PC-9 (cell line): ENCODE results near the gene APCDD1L. TPM values are rescaled to one million over a fixed set of nuclear protein-coding genes. Genes with fewer than 3 reads are reported as not detected.
A peak's percentile ranks its signal among the peaks of the same experiment; 100 is the strongest.

Experiments
- BruUV-seq: library from RNA; stranded (reverse); fragments of 400-500 nt; replicated peaks from 2 replicates; lab custom pipeline; 2021; lab: Mats Ljungman, UMichigan
- CTCF ChIA-PET: fragments of 300-600 bp; sonication (Branson Sonifier 250); formaldehyde crosslinking; loops from one replicate; lab custom pipeline; 2022; ENCODE audit warnings: antibody characterized with exemption; lab: Charles Lee
- POLR2A ChIA-PET: fragments of 300-600 bp; sonication (Branson Sonifier 250); formaldehyde crosslinking; loops from one replicate; lab custom pipeline; 2022; ENCODE audit warnings: antibody characterized with exemption; ENCODE audit not compliant: unreplicated experiment; lab: Charles Lee
- DNase-seq, 2 experiments: peaks; one replicate each; pipeline versions ENCODE4 v3.0.0 to v3.0.0-alpha.2; 2015 to 2022; ENCODE audit warnings: mixed read lengths in 1 of 2
- H2AFZ ChIP-seq: fragments of 200-600 bp; sonication (generic); 2 replicates; pipeline ENCODE4 v1.8.1; 2017; ENCODE audit warnings: antibody characterized with exemption
- H3F3A ChIP-seq: fragments of 200-600 bp; sonication (generic); 2 replicates; pipeline ENCODE4 v1.8.1; 2017; ENCODE audit warnings: antibody characterized with exemption, mild to moderate bottlenecking, low read depth; ENCODE audit not compliant: insufficient read depth
- H3K27ac ChIP-seq: fragments of 200-600 bp; sonication (generic); 2 replicates; pipeline ENCODE4 v1.6.1; 2016; ENCODE audit warnings: mixed run types
- H3K27me3 ChIP-seq: fragments of 200-600 bp; sonication (generic); 2 replicates; pipeline ENCODE4 v1.6.1; 2016; ENCODE audit warnings: low read depth, mixed run types; ENCODE audit not compliant: insufficient read depth
- H3K36me3 ChIP-seq: fragments of 200-600 bp; sonication (generic); 2 replicates; pipeline ENCODE4 v1.6.1; 2016; ENCODE audit warnings: low read depth, mixed run types
- H3K4me1 ChIP-seq: fragments of 200-600 bp; sonication (generic); replicated peaks from 2 replicates; pipeline ENCODE4 v1.6.1; 2016; ENCODE audit warnings: mixed run types; ENCODE audit not compliant: insufficient read depth
- H3K4me2 ChIP-seq: fragments of 200-600 bp; sonication (generic); 2 replicates; pipeline ENCODE4 v1.6.1; 2017; ENCODE audit warnings: mixed run types
- H3K4me3 ChIP-seq: fragments of 200-600 bp; sonication (generic); 2 replicates; pipeline ENCODE4 v1.6.1; 2016; ENCODE audit warnings: mixed run types
- H3K79me2 ChIP-seq: fragments of 200-600 bp; sonication (generic); 2 replicates; pipeline ENCODE4 v1.6.1; 2017; ENCODE audit warnings: low read depth, mixed run types
- H3K9me2 ChIP-seq: fragments of 200-600 bp; sonication (generic); 2 replicates; pipeline ENCODE4 v1.8.1; 2017; ENCODE audit warnings: mild to moderate bottlenecking; ENCODE audit not compliant: insufficient read depth
- H3K9me3 ChIP-seq: fragments of 200-600 bp; sonication (generic); 2 replicates; pipeline ENCODE4 v1.8.1; 2016; ENCODE audit warnings: low read depth; ENCODE audit not compliant: insufficient read depth
- H4K20me1 ChIP-seq: fragments of 200-600 bp; sonication (generic); 2 replicates; pipeline ENCODE4 v1.8.1; 2017; ENCODE audit not compliant: insufficient read depth
- EZH2 ChIP-seq: fragments of 200-600 bp; sonication (generic); IDR thresholded peaks from 2 replicates; pipeline ENCODE4 v1.8.0; 2017; ENCODE audit warnings: antibody characterized with exemption, low read depth
- intact Hi-C: fragments of 100-400 bp; cut with micrococcal nuclease; formaldehyde crosslinking; loops from one replicate; pipeline ENCODE4 v1.10.0; 2022; ENCODE audit not compliant: unreplicated experiment
- total RNA-seq: library from RNA; stranded (reverse); gene quantifications from 2 replicates; pipeline ENCODE4 v1.2.3, GENCODE V29; 2021
- TF ChIP-seq, protein P1 (sequence below): fragments of 200-600 bp; sonication (generic); conservative IDR thresholded peaks from 2 replicates; pipeline ENCODE4 v1.6.1; 2017; ENCODE audit warnings: mixed run types, antibody characterized with exemption, mild to moderate bottlenecking, moderate library complexity

APCDD1L gene
- total RNA-seq, 1 experiment from 2014 or later, result 3.0 TPM

DNA sequence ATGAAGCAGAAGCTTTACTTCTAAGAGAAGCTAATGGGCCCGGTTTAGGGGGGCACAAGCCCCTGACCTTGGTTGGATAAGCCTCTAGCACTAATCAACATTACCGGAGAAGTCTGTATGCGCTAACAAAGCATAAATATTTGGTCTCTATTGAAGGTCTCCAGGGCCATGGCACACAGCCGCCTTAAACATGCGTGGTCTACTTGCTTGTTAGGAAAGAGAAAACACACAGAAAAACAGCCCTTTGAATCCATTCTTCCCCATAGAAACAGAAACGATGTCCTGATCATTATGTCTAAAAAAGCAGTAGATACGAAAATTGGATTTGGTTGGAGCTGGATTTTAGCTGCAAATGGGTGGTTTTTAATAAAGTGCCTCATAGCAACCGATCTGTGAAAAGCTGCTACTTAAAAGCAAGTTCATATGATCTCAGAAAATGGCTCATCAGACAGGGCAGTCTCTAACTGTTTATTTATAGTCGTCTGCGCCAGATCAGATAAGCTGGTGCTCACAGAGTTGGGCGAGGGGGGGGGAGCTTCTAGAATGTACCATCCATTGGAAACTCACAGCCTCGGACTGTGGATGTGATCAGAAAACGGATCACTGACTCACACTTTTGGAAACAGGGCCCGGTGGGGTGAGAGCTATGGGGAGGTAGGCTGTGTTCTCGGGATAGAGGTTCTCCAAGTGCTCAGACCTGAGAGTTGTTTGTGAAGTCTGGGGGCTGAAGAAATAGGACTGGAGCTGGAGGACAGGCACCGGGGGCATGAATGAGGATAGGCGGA lies 35.3 kb upstream of the APCDD1L start:
- Histone ChIP-seq H3K27ac (no peak overlapping the region), H3K4me1 (peaks cover 13% of the 10 kb centered on the region), H3K36me3 (no peaks in the 10 kb centered on the region), H2AFZ (no peak overlapping the region), H3K27me3 (no peaks in the 10 kb centered on the region), H3F3A (peaks cover 2% of the 10 kb centered on the region; the same call in 1 of the 2 replicates), H3K9me2 (no peaks in the 10 kb centered on the region), H3K4me3 (no peak overlapping the region), H3K9me3 (no peaks in the 10 kb centered on the region), H4K20me1 (no peaks in the 10 kb centered on the region), H3K79me2 (no peaks in the 10 kb centered on the region), H3K4me2 (no peak overlapping the region)
- intact Hi-C loops, result no loop called here
- ChIA-PET POLR2A (no interaction called here), CTCF (no interaction called here)
- TF ChIP-seq, protein P1, sequence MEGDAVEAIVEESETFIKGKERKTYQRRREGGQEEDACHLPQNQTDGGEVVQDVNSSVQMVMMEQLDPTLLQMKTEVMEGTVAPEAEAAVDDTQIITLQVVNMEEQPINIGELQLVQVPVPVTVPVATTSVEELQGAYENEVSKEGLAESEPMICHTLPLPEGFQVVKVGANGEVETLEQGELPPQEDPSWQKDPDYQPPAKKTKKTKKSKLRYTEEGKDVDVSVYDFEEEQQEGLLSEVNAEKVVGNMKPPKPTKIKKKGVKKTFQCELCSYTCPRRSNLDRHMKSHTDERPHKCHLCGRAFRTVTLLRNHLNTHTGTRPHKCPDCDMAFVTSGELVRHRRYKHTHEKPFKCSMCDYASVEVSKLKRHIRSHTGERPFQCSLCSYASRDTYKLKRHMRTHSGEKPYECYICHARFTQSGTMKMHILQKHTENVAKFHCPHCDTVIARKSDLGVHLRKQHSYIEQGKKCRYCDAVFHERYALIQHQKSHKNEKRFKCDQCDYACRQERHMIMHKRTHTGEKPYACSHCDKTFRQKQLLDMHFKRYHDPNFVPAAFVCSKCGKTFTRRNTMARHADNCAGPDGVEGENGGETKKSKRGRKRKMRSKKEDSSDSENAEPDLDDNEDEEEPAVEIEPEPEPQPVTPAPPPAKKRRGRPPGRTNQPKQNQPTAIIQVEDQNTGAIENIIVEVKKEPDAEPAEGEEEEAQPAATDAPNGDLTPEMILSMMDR, result no peak
- TF ChIP-seq EZH2, result no peak
- BruUV-seq, result no TSS peak
- DNase-seq, result peak in 1 of 2 experiments; percentile 32

DNA sequence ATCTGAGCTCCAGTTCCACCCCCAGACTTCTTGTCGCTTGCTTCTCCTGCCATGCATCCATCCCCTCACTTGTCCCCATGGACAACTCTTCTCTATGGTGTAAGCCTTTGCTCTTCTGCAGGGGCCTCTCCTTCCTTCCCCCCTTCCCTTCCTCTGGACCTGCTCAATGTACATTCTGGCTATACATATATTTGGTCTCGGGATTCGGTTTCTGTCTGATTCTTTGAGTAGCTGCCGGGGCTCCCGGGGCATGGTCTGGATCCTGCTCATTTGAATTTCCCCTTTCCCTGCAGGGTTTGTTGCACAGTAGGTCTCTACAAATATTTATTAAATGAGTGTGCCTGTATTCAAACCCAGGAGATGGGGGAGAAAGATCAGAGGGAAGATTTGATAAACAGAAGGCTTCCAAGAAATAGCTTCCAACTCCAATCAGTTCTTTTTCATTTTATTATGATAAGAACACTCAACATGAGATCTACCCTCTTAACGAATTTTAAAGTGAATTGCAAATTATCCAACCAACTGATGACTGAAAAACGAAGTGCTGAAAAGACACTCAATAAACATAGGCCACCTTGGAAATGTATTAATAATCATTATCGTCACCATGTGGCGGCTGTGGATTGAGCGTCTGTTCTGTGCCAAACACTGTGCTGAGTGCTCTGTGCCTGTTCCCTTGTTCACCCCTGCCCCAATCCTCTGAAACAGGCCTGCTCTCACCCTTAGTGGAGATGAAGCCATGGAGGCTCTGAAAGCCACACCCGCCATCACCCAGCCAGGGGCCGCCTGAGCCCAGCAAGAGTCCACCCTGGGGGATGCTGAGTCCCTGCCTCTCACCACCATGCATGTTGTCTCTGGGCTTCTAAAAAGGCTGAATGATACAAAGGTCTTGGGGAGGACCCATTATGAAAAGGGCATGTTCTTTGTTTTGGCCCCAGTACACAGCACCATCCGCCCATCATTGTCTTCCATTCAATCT lies 34.3 kb upstream of the APCDD1L start:
- CTCF ChIA-PET, result interaction anchor here (0.6 kb wide), 1 partner anchor 95 kb away, joined by 4 read pairs; no protein-coding TSS in a partner anchor
- H3K4me2 ChIP-seq, result no peak overlapping the region
- TF ChIP-seq EZH2, result no peak
- TF ChIP-seq, protein P1, result no peak

More for the DNA sequence above, 34.3 kb upstream of the APCDD1L start:
- Histone ChIP-seq H3K4me3 (no peak overlapping the region), H3K36me3 (no peaks in the 10 kb centered on the region), H4K20me1 (no peaks in the 10 kb centered on the region), H3K27ac (no peak overlapping the region), H3K27me3 (no peaks in the 10 kb centered on the region), H3K79me2 (no peaks in the 10 kb centered on the region), H3K4me1 (peaks cover 3% of the 10 kb centered on the region), H3K9me2 (no peaks in the 10 kb centered on the region), H2AFZ (no peak overlapping the region), H3K9me3 (no peaks in the 10 kb centered on the region), H3F3A (no peaks in the 10 kb centered on the region)
- BruUV-seq, result no TSS peak
- POLR2A ChIA-PET, result no interaction called here
- peak in 1 of 2 experiments; percentile 1 for DNase-seq
- intact Hi-C loops, result no loop called here
